ENCODE data around the gene CHRNB4. TPM values are rescaled to one million over a fixed set of nuclear protein-coding genes. Genes with fewer than 3 reads are reported as not detected.
"Not testable (repeated sequence)": the region's sequence is repeated elsewhere in the genome, so short reads cannot be mapped to it uniquely, and the experiment has no call there.

The CHRNB4 gene, protein sequence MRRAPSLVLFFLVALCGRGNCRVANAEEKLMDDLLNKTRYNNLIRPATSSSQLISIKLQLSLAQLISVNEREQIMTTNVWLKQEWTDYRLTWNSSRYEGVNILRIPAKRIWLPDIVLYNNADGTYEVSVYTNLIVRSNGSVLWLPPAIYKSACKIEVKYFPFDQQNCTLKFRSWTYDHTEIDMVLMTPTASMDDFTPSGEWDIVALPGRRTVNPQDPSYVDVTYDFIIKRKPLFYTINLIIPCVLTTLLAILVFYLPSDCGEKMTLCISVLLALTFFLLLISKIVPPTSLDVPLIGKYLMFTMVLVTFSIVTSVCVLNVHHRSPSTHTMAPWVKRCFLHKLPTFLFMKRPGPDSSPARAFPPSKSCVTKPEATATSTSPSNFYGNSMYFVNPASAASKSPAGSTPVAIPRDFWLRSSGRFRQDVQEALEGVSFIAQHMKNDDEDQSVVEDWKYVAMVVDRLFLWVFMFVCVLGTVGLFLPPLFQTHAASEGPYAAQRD
- total RNA-seq = 0.41 TPM

DNA sequence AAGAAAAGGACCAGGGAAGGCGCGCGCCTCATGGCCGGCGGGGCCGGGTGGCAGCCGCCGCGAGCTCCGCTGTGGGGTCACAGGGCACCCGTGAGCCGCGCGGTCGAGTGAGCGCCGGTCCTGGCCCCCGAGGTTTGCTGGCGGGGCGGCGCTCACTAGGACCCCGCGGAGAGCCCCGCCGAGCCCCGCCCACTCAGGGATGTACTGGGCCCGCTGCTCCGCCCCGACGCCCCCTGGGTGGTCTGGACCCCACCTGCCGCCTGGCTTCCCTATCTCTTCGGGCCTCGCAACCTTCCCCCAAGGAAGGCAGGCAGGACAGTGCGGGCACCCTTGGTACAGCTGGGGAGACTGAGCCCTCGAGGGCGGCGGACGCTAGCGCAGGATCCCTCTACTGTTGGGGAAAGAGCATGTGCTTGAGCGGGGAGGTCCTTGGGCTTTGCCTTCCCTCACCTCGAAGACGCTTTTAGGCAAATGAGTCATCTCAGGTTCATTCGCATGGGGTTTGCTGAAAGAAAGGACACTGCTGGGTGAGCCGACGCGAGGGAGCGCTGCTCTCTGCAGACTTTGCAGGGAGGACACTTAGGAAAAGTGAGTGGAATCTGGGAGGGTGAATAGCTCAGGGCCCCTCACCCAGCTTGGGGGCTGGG is at the start of gene CHRNB4:
Gene CHRNB4 (minus strand): TSS at position 109 of the 647 bp plus-strand sequence. CDS start 77 bp downstream, at position 32.
- DNase-seq (ENCODE audit: low spot score in 2 of 2) = no peak
- no peak for FAIRE-seq

DNA sequence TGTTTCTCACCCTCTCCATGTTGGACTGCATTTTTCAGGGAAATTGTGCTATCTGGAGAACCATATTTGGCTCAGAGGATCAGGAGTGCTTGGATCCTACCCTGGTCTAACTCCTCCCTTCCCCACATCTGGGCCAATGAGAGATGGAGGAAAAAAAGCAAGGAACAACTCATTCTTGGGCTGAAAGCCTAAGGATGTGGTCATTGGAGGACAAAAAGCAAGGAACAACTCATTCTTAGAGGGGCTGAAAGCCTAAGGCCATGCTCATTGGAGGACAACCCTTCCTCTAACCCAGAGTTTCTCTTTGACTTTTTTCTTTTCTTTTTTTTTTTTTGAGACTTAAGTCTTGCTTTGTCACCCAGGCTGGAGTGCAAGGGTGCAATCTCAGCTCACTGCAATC is 48.6 kb upstream of the CHRNB4 start:
- no peak for FAIRE-seq
- no peak for DNase-seq (ENCODE audit: low spot score in 2 of 2)

DNA sequence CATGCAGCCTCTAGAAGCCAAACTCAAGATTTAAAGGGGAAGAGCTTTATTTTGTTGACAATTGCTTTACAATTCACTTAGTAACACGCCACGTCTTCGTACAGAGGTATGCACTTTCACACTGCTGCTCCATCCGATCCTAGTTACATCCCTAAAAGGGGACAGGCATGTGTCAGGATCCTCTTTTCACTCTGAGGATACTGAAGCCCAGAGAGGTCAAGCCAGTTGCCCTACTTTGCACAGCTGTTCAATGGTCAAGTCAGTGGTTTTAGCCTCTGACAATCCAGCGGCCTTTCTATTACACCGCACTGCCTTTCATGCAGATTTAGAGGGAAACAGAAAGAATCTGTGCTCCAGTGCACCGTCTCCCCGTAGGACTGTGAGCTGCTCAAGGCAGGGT is 44.9 kb upstream of the CHRNB4 start:
- DNase-seq (ENCODE audit: low spot score in 2 of 2) (no peak), FAIRE-seq (no peak)

DNA sequence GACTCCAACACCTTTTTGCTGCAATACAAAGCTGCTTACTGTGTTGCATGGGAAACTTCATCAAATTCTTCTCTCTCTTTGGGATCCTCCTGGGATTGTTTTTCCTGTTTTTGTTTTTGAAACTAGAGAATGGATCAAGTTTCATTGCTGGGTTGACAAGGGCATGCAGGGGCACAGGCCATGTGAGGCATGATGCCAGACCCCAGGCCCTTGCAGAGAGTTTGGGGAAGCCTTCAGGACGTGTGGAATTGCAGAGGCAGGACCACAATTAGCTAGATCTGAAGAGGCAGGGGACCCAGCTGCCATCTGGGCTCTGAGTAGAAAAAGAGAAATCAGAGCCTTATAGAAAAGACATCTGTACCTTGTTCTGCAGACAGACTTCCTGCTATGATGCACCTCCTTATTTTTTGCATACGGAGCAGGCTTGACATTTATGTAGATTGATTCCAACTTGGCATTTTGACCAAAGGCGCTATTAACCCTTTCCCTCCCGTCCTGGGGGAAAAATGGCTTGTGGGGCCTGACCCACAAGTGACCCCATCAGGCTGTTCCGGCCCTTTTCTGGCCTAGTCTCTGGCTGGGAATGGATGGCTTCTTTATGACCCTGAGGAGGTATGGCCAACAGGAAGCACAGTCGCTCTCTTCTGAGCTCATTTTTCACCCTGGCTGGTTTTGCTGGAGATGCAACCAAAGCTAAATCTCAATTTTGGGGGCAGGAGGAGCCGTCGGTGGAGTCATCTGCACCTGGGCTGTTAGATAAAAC is 44.3 kb upstream of the CHRNB4 start:
- no peak for DNase-seq (ENCODE audit: low spot score in 2 of 2)
- FAIRE-seq = no peak

DNA sequence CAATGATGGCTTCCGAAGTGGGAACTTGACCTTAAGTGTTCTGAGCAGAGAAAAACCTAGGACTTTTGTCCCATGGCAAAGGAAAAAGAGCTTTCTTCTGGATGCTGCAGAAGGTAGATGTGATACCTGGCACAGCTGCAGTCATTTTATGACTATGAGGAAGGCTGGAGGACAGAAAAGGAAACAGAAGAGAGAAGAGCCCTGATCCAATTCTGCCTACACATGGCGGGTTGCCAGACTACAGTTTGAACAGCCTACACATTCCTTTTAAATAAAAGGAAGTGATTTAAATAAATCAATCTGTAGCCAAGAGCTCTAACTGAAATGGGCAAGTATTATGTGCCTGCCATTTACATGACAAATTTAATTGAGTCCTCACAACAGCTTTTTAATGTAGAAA is 43.6 kb upstream of the CHRNB4 start:
- FAIRE-seq = no peak
- no peak for DNase-seq (ENCODE audit: low spot score in 2 of 2)

DNA sequence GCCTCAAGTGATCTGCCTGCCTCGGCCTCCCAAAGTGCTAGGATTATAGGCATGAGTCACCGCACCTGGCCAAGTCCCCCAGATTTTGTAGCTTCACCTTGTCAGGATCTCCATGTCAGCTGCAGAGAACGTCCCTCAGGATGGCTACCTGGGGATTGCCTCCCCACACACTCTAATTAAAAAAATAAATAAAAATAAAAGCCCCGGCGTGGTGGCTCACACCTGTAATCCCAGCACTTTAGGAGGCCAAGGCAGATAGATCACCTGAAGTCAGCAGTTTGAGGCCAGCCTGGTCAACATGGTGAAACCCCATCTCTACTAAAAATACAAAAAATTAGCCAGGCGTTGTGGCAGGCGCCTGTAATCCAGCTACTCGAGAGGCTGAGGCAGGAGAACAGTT is 42.6 kb upstream of the CHRNB4 start:
- not testable (repeated sequence) for FAIRE-seq; DNase-seq (ENCODE audit: low spot score in 2 of 2)

DNA sequence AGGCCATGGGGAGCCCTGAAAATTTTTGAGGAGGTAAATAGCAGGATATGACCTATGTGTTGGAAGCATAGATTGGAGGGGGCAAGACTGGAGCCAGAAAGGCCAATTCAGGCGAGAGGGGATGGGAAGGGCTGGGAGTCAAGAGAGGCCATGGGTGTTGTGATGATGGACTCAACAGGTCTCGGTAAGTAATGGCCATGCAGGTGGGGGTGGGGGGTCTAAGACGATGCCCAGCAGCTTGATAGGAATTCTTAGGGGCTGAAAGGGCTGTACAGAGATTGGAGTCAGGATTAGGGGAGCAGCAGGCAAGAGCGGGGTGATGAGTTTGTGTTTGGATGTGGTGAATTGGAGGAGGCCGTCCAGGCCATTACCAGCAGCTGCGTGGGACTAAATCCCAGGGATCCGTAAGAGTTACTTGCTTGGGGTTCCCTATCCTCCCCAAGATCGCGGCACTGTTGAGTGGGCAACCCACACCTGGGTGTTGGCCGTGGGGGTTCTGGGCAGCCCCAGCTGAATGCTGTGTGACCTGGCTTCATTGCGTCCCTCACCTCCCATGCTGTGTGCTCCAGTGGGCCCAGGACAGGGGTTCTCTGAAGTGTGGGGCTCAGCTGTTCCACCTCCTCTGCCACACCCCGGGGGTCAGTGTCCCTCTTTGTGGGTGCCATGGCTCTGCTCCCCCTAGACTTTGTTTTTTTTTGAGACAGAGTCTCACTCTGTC is 41.8 kb upstream of the CHRNB4 start:
- DNase-seq (ENCODE audit: low spot score in 2 of 2) = no peak

DNA sequence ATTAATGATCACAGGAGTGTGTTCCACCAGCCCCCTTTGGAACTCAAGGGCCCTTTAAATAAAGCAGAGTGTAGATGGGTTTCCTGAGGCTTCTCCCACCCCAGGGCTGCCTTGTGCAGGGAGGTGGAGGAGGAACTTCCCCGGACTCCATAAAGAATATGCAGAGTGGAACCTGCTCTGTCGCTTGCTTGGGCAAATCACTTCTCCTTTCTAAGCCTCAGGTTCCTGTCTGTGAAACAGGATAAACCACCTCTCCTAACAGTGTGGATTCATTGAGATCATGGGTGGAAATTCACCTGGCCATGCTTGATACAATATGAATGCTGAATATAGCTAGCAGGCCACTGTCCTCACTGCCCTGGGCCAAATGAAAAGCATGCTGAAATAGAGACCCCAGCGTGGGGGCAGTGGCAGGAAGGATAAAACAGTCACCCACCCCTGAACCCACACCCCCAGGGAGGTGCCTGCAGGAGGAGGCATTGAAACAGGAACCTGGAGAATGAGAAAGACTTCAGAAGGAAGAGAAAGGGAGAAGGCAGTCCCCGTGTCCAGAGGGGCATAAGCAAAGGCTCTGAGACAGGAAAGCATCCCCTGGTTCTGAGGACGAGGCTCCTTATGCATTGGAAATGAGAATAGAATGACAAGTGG is 41.1 kb upstream of the CHRNB4 start:
- DNase-seq (ENCODE audit: low spot score in 2 of 2) = no peak
- no peak for FAIRE-seq

More for the DNA sequence above, 41.8 kb upstream of the CHRNB4 start:
- FAIRE-seq = no peak

DNA sequence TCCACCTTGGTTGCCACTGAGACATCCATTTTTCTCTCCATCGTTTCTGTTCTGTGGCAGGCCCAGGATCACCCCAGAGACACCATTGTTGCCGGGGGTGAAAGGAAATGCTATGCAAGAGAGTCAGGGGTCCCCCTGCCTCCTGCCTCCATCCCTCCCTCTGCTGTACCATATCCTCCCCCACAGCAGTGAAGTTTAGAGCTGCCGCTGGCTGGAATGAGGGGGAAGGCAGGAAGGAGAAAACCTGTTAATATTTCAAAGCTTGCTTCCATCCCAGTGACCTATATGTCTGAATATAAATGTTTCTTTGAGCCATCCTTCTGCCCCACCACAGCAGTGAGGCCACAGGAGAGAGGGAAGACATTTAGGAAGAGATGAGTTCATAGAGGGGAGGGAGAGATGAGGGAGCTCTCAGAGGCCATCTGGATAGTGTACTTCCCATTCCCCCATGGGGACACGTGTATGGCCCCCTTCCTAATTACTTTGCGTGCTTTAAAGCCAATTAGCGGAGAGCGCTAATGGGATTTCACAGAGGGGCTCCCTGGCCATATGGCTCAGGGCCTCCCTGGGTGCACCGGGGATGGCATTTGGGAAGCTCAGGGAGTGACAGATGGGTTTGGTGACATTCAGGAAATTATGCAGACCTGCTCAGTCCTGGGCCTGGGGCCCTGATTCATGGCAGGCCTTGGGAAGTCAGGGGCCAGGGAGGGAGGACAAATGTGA is 40.4 kb upstream of the CHRNB4 start:
- no peak for FAIRE-seq
- no peak for DNase-seq (ENCODE audit: low spot score in 2 of 2)

DNA sequence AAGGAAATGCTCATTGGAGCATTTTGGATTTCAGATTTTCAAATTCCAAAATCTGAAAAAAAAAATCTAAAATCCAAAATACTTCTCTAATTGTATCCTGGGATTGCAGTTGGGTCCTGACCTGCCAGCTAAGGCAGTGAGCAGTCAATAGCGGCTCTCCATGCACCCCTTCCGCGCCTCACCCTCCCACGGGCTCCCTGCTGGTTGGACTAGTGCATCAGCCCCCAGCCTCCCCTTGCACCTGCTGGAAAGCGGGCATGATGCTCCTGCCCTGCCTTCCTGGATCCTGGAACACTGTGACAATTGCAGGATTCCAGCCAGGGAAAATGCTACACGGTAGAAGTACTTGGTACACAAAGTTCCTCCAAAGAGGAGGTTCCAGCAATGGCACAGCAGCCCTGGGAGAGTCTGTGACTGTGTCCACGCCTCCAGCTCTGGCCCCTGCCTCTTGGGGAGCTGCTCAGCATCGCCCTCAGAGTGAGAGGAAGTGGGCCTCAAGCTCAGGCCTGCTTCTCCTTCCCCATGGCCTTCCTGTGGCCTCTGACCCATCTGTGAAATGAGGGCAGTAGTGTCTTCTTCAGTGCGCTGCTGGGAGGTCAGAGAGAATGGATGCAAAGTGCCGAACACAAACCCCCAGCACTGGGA is 39.5 kb upstream of the CHRNB4 start:
- FAIRE-seq = no peak
- DNase-seq (ENCODE audit: low spot score in 2 of 2) = no peak

DNA sequence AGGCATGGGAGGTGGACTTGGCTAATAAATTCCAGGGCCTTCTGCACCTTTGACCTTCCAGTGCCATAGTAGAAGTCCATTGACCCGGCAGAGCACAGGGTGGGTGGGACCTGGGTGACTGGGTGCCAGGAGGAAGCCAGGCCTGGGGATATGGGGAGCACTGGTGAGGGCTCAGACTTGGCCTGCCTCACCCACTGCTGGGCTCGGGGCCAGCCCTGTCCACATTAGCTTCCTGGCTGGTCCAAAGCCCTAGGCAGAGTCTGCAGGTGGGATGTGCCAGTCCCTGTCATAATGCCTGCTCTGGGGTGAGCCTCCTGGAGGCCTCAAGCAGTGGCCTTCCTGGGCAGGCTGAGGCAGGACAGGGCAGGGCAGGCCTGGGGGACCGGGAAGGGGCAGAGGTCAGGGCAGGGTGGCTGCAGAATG is 38.1 kb upstream of the CHRNB4 start:
- DNase-seq (ENCODE audit: low spot score in 2 of 2) (no peak), FAIRE-seq (no peak)

DNA sequence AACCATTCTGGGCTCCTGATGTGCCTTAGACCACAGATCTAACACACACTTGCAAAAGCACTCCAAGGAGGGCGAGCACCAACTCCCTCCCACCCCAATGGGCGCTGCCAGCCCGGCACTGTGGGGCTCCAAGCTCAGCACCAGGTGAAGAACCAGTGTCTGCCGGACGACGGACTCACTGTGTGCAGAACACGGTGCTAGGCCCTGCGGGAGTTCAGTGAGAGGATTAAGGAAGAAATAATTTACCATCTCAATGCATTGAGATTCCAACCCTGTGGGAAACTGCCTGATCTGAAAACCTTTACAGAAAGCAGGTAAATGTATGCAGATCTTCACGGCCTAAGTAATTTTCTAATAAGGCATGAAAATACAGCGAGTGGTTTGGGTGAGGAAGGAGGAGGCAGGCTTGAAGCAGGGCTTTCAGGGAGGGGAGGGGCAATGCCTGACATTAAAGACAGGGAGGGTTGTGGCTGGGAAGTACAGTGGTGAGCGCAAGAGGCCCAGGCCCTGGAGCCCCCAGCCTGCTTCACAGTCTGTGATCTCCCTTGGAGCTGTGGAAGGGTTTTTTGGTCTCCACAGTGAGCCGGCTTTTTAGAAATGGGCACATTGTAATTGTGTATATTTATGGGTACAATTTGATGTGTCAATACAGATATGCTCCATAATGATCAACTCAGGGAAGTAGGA is 35.6 kb upstream of the CHRNB4 start:
- DNase-seq (ENCODE audit: low spot score in 2 of 2) (no peak), FAIRE-seq (no peak)

DNA sequence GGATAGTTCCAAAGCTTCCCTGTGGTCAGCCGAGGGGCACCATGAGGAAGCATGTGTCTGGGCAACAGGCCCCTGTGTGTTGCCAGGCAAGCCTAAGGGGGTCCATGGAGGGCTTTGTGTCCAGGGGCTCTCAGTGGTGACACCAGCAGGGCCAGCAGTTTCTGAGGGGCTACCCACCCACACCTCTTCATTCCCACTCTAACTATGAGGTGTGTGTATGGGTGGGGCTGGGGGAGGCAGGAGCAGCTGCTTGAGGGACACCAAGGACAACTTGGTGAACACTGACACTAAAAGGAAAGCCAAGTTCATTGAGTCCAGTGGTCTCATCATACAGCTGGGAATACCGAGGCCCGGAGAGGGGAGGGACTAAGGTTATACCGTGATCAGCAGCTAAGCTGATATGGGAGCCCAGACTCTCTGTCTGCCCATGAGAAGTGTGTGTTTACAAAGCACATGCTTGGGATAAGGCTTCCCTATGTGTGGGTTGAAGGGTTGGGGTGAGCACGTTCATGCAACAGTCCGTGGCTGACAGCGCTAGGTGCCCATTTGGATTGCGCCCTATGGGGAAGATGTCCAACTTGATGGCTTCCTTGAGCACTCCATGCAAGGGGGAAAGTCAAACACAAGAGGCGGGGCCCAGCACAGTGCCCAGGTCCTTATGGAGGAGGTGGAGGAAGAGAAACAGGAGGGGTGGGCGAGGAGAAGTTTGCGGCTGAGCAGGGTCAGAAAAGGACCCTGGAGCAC is 34.8 kb upstream of the CHRNB4 start:
- FAIRE-seq = no peak
- no peak for DNase-seq (ENCODE audit: low spot score in 2 of 2)

DNA sequence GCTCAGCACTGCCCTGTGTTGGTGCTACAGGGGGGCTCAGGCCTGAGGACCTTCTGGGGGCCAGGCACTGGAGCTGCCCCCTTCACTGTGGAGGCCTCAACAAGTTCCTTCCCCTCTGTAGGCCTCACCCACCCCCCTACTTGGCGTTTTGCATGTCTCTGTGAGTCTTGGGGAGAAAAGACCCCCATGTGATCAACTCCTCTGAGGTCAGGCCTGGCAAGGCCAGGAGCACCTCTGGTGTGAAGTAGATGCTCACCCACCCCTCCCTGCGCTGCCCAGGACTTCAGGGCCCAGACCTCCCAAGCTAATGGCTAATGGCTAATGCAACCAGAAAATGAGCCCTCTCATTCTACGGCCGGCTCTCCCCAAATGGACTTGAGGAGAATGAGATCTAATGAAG is 34.2 kb upstream of the CHRNB4 start:
- FAIRE-seq = no peak
- DNase-seq (ENCODE audit: low spot score in 2 of 2) = no peak

DNA sequence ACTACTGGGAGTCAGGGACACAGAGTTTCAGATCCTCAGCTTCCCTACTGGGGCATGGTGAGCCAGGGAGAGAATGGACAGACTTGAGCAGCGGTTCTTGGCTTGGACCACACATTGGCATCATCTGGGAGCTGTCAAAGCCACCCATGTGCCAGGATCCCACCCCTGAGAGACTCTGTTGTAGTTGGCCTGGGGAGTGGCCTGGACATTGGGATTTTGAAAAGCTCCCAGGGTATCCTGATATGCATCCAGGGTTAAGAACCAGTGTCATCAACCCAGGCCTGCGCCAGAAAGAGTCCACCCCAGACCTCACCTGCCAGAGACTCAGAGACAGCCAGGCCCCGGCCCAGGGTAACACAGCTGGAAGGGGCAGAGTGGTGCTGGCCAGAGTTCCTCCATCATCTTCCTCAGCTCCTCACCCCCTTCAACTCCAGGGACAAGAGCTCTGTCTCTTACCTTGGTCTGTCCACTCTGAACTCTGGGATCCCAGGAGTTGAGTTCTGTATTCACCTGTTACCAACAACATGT is 33.0 kb upstream of the CHRNB4 start:
- FAIRE-seq (no peak), DNase-seq (ENCODE audit: low spot score in 2 of 2) (no peak)

DNA sequence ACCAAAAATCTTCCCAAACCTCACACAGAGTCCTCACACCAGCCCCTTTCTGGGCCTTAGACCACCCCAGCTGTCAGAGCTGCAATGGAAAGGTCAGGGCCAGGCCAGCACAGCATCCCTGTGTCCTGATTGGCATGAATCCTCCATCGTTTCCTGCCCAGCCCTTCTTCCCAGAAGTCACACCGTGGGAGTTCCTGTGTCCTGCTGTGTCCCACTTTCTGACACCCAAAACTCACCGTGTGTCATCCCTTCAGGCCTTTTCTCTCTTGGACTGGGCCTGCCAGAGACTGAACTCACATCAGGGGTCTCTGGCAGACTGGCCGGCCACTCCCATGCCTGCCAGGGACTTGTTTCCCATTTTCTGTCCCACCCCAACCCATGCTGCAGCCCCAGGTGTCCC is 32.5 kb upstream of the CHRNB4 start:
- FAIRE-seq (no peak), DNase-seq (ENCODE audit: low spot score in 2 of 2) (no peak)

DNA sequence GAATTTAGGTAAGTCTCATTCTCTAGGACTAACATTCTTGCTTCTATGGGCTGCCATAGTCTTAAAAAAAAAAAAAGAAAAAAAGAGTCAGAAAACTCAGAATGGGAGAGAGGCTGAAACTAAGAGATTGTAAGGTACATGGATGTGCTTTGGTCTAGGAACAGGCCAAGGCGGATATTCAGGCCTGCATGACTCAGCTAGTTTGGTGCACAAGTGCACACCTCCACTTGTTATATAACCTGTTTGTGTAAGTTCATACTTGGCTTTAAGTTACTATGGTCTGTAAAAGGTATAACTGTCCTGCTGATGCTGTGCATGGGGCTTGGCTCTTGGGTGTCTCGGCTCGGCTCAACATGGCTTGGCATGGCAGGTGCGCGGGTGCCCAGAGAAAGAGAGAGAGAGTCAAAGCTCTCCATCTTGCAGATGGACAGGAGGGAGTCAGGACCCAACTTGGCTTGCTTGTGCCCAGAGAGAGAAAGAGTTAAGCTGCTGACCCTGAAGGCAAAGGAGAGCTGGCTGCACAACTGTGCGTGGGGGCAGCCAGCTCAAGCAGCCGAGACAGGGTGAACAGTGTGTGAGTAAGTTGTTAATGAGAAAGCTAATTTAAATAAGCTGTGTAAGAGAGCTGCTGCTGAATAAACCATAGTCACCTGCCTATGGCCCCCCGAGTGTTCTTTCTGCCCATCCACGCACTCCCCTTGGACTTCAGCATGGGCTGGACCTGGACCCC is 31.4 kb upstream of the CHRNB4 start:
- no peak for FAIRE-seq
- no peak for DNase-seq (ENCODE audit: low spot score in 2 of 2)
